HG03066 (cell line): ENCODE results near the gene EIF5A.

Experiments used
- ATAC-seq: cut with Tn5 transposase; IDR thresholded peaks from one replicate; pipeline ENCODE4 v1.9.1; 2021; ENCODE audit warnings: low read depth; ENCODE audit not compliant: unreplicated experiment

Gene EIF5A

DNA sequence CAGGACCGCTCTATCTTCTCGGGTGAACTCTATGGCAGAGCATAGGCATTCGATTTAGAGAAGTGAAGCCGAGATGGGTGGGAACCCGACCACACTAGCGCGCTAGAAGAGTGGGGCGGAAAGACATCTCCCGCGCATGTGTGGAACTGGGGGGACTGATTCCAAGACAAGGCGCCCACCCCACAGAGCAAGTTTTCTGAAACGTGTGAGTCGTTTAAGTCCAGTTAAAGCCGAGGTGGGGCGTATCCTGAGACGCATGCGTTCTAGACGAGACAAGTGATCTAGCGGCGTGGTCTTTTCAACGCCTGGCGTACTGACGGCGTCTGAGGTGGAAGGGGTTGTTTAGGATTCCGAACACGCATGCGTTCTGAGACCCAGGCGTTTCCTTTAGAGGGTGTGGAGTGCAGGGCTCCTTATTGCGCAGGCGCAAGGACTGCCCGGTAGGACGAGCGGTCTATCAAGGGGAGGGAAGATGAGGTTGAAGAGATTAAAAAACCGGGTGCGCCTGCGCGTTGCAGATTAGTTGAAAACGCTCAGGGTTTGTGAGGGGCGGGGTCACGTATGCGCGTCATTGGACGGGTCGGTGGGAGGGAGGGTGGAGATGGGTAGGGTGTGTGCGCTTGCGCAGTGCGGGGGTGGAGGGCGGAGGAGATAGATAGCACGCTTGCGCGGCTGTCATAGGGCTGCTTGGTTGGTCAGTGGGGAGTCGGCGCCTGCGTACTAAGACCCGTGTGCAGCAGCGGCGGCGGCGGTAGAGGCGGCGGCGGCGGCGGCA lies at the start of gene EIF5A:
EIF5A (plus strand) TSS at position 718 of the 775 bp plus-strand sequence. CDS start 2,008 bp downstream, outside the sequence.
- ATAC-seq = peak; percentile 56

DNA sequence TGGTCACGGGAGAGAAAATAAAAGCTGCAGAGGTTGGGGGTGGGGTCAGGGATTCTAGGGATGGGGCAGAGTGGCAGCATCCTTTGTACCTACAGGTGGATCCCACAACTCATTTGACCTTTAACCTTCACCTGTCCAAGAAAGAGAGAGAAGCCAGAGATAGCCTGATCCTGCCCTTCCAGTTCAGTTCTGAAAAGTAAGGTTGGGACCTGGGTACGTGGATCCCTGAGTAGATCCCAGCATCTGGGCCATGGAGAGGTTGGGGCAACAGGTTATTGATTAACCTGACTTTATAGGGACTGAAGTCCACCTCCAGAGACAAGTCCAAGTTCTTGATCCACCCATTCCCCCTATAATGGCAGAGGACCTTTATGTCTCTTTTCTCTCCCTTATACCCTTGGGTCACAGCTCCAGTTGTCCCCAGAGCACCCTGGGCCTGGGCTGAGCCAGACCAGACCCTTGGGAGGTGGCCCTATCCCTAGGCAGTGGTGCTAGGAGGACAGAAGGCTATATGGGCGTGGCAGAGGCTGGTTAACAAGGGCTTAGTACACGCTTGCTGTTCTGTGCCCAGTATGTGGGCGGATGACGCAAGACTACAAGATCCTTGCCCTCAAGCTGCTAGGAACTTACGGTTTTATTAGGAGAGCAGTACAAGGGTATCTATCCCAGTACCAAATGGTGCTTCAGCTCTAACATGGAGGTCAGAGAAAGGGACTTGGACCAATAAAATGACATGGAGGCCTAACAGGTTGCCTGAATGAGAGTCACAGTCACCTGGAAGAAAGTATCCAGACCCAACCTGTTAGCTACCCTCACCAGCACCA lies 48.5 kb upstream of the EIF5A start:
- ATAC-seq = no peak

DNA sequence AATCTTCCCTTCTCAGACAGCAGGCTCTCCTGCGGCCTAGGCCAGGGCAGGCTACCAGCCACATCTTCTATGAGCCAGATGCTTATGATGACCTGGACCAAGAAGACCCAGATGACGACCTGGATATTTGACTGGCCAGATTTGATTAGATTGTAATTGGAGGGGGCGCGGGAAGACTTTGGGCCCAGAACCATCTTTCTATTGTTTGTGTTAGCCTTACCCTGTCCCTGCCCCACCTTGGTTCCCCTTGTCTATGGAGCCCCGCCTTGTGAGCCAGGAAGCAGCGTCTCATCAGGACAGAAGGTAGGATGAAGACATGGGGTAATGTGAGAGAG lies 47.9 kb upstream of the EIF5A start:
- no peak for ATAC-seq

DNA sequence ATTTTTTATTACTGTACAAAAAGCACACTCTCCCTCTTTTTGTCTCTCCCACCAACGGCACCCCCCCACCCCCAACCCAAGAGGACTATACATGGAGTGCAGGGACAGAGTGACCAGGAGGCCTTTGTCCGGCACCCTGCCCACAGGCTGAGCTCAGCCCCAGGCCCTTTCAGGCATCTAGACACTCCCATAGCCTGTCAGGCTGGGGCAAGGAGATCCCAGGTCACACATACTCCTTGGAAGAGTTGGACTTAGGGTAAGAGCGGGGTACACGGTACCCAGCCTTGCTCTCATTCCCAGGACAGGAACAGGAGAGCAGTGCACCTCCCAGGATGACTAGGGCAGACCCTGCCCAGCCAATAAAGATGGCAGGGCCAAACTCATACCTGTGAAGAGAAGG lies 47.3 kb upstream of the EIF5A start:
- no peak for ATAC-seq

DNA sequence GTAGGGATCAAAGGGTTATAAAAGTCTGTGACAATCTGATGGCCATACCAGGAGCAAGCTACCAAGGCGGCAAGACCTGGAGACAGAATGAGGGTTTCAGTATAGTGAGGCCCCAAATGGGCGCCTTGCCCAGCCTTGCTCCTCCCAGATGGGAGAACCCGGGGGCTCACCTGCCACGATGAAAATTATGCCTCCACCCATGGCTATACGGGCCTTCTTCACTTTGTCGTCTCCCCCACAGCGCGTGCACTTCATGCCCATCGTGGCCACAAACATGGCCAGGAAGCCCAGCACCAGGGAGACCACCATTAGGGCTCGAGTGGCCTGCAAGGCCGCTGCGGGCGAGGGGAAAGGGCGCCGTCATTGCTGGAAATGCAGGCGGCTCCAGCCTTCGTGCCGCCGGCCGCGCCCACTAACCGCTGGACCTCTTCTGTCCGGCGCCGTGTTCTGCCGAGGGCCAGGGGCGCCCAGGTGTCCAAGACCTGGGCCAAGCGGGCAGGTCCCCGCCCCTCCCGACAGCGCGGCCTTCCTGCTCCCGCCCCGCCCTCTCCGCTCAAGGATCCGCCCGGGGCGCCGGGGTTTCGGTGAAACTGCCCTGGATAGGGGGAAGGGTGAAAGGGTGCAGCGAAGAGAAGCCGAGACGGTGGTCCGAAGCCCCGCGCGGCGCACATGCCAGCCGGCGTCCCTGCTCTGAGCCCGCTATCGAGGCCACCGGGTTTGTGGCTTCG lies 46.6 kb upstream of the EIF5A start:
- no peak for ATAC-seq

DNA sequence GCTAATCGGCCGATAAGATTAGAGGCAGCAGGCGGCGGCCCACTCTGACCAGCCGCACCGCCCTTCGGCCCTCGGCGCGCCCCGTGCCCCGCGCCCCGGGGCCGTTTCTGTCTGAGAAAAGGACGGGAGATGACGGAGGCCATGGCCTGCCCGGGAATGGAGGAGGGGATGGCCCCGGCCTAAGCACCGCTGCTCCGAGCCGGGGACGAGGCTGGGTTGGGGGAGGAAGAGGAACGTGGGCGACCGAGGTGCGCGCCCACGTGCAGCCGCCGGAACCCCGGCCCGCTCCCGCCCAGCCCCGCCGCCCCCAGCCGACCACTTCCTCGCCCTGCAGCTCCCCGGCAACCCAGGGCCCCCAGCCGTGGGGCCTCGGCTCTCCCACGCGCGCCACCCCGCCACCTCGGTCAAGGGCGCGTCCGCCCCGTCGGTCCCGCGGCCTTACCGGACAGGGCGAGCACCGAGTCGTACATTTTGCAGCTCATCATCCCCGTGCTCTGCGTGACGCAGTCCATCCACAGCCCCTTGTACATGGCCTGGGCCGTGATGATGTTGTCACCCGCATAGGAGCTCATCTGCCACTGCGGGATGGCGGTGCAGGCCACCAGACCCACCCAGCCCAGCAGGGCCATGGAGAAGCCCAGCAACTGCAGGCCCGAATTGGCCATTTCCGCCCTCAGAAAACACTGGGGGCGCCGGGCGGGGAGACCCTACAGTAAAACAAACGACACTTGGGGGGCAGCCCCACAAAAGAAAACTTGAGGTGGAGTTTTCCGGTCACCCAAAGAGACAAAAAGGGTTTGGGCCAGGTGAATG lies 45.8 kb upstream of the EIF5A start:
- ATAC-seq = no peak

DNA sequence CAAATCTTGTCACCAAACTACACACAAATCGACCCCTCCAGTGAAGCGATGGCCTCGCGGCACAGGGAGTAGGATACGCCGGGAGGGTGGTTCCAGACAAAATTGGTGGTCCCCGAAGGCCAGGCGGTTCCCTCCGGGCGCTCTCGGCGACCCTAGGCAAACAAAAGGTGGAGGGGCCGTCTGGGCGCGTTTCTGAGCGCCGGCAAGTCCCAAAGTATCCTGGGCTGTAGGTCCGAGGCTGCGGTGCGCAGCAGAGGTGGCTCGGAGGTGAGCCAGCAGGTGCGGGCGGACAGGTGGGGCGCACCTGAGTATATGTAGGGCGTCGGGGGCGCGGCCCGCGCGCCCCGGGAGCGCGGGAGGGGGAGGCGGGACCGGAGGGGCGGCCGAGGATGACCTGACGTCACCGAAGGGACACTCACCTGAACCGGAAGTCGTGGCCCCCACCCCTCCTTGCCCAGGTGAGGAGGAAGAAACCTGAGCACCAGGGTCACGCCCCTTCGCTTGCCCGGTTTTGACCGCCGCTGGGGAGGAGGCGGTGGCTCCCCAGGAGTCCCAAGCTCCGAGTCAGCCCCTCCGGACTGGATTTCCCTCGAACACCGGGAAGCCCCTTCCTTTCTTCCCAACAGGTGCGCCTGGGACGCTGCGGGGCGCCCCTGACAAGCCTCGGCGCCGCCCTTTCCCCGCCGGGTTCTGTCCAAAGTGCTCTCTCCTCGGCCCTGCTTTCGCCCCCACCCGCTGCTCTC lies 45.1 kb upstream of the EIF5A start, which contains the start of gene CLDN7:
CLDN7 (minus strand) TSS at position 287 of the 743 bp plus-strand sequence. CDS start 435 bp downstream, outside the sequence.
- ATAC-seq = no peak

DNA sequence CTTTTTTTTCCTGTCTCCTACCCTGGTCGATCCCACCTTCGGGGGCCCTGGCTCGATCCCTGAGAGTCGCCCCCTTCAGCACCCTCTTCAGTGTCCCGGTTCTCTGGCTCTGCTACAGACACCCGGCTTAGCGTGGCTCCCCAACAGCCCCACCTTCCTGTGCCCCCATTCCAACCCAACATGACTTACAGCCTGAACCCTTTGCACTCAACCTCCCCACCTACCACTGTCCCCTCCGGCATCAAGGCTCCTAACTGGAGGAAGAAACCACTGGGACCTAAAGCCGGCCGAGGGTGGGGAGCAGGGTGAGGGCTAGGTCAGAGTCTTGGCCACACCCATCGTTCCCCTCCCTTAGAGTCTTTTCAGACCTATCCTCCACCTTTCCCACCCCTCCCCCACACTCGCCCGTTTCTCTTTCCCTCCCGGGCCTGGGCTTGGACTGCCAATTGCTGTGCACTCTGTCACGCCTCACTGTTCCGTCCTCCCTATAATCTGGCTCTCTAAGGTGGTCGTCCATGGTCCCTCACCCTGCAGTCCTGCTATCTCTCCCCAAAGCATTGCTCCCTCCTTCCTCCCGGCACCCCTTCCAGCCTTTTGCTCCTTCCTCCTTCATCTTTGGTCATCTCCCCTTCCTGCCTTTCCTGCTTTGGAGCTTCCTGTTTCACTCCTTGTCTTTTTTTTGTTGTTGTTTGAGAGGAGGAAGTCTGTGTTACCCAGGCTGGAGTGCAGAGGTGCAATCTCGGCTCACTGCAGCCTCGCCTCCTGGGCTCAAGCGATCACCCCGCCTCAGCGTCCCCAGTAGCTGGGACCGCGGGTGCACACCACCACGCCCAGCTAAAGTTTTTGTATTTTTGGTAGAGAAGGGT lies 44.3 kb upstream of the EIF5A start:
- no peak for ATAC-seq

DNA sequence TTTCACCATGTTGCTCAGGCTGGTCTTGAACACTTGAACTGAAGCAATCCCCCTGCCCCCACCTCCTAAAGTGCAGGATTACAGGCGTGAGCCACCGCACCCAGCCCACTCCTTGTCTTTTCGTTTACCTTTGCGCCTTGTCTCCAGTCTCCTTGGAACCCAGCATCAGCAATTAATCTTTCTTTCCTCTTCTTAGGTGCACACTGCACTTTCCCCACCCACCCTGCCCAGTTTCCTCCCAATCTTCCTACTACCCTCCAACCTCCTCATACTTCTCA lies 43.7 kb upstream of the EIF5A start:
- ATAC-seq = no peak

DNA sequence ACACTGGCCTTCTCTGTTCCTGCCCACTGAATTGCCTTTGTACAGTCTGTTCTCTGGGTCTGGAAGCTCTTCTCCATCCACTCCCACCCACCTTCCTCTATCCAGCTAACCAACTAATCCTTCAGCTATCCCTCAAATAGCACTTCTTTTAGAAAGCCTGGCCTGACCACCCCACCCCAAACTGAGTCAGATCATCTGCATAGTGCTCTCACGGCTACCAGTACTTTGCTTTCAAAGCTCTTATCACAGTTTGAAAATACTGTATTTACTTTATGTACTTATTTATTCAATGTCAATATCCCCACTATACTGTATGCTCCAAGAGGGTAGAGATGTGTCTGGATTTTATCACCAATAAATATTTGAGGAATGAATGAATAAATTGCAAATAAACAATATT lies 40.6 kb upstream of the EIF5A start:
- ATAC-seq = no peak

DNA sequence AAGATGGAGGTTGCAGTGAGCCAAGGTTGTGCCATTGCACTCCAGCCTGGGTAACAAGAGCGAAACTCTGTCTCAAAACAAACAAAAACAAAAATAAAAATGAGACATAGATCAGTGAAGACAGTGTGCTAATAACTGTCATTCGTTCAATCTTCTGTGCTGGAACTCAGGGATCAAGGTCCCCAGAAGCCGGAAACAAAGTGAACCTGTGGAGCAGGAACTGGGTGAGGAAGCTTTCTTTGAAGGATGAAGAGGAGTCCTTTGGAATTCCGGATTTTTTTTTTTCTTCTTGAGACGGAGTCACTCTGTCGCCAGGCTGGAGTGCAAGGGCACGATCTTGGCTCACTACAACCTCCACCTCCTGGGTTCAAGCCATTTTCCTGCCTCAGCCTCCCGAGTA lies 28.0 kb upstream of the EIF5A start:
- ATAC-seq = no peak

DNA sequence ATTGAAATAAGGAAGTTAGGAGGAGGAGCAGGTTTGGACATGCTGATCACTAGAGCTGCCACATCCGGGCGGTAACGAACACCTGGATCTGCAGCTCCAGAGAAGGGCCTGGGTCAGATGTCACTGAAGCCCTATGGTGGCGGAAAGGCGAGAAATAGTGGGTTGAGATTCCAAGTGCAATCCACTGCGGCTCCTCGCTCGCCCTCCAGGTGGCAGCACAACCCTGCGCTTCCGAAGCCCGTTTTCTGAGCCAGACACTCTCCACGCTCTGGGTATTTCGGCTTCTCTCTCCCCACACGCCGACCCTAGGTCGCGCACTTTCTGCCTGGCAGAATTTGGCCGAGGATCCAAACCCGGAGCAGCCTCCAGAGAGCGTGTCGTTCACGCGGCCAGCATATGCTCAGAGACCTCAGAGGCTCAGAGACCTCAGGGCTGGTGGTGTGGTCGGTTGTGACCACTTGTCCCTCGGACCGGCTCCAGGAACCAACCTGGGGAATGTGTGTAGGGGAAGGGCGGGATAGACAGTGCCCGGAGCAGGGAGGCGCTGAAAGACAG lies 26.8 kb upstream of the EIF5A start:
- peak; percentile 59 for ATAC-seq

DNA sequence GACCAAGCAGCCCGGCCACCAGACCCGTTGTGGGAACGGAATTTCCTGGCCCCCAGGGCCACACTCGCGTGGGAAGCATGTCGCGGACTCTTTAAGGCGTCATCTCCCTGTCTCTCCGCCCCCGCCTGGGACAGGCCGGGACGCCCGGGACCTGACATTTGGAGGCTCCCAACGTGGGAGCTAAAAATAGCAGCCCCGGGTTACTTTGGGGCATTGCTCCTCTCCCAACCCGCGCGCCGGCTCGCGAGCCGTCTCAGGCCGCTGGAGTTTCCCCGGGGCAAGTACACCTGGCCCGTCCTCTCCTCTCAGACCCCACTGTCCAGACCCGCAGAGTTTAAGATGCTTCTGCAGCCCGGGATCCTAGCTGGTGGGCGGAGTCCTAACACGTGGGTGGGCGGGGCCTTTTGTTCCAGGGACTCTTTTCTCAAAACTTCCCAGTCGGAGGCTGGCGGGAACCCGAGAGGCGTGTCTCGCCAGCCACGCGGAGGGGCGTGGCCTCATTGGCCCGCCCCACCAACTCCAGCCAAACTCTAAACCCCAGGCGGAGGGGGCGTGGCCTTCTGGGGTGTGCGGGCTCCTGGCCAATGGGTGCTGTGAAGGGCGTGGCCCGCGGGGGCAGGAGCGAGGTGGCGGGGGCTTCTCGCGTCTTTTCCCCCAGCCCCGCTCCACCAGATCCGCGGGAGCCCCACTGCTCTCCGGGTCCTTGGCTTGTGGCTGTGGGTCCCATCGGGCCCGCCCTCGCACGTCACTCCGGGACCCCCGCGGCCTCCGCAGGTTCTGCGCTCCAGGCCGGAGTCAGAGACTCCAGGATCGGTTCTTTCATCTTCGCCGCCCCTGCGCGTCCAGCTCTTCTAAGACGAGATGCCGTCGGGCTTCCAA lies 26.1 kb upstream of the EIF5A start, which contains the start of gene SLC2A4:
SLC2A4 (plus strand) TSS at position 645 of the 879 bp plus-strand sequence; CDS start at position 862, 217 bp downstream.
- ATAC-seq = no peak

DNA sequence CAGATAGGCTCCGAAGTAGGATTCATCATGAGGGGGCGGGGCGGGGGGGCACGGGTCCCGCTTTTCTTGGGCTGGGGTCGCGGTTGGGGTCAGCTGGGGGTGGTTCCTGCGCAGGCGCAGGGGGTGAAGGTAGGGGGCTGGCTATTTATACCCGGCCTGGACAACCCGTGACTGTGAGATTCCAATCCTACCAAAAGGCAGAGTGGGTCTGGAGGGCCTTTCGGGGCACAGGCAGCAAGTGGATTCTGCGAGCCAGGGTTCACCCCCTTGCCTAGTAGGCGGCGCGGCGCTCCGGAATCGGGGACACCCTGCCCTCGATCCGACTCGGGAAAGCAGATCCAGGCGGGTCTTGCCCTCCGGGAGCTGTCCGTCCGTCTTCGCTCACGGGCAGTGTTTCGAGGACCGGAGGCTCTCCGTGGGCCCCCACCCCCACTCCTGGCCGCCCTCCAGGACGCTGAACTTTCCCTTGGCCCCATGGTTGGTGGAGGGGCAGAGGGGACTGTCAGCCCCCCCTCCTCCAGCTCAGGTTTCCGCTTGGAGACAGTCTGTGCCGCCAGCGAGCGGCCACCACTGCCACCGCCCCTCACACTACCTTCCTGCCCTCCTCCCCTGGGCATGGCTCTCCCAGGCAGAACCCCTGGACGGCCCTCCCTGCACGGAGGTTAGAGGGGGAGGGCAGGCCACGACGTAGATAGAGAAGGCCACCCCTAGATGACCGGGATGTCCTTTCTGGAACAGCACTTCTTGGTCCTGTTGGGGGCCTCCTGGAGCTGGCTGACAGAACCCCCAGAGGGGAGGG lies 25.3 kb upstream of the EIF5A start:
- ATAC-seq = no peak

DNA sequence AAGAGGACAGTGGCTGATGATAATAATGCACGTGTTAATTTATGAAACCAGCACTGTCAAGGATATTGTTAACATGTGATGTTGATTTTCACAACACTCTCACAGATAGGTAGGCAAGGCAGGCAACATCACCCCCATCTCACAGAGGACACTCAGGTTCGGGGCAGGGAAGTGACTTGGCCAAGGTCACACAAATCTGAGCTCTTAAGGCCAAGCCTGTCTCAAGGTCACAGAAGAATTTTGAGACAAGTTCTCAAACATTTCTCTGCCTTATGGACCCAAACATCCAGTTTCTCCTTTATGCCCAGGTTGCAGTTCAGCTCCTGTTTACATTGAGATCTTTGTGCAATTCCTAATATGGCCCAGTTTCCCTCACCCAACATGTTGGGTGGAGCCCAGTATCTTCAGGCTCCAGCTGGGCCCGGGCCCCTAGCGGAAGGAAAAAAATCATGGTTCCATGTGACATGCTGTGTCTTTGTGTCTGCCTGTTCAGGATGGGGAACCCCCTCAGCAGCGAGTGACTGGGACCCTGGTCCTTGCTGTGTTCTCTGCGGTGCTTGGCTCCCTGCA lies 24.6 kb upstream of the EIF5A start:
- ATAC-seq = no peak

DNA sequence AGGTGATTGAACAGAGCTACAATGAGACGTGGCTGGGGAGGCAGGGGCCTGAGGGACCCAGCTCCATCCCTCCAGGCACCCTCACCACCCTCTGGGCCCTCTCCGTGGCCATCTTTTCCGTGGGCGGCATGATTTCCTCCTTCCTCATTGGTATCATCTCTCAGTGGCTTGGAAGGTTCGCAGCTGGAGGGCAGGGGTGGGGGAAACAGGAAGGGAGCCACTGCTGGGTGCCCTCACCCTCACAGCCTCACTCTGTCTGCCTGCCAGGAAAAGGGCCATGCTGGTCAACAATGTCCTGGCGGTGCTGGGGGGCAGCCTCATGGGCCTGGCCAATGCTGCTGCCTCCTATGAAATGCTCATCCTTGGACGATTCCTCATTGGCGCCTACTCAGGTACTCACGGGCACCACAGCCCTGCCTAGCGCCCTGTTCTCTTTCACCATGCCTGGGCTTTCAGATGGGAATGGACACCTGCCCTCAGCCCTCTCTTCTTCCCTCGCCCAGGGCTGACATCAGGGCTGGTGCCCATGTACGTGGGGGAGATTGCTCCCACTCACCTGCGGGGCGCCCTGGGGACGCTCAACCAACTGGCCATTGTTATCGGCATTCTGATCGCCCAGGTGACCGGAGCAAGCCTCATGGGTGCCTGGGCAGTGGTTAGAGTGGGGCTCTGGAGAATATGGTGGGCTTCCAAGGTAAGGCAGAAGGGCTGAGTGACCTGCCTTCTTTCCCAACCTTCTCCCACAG lies 23.8 kb upstream of the EIF5A start:
- ATAC-seq = no peak
